Measurements from ENCODE around the gene LSAMP.
"Not testable (repeated sequence)": the region's sequence is repeated elsewhere in the genome, so short reads cannot be mapped to it uniquely, and the experiment has no call there.

LSAMP gene

DNA sequence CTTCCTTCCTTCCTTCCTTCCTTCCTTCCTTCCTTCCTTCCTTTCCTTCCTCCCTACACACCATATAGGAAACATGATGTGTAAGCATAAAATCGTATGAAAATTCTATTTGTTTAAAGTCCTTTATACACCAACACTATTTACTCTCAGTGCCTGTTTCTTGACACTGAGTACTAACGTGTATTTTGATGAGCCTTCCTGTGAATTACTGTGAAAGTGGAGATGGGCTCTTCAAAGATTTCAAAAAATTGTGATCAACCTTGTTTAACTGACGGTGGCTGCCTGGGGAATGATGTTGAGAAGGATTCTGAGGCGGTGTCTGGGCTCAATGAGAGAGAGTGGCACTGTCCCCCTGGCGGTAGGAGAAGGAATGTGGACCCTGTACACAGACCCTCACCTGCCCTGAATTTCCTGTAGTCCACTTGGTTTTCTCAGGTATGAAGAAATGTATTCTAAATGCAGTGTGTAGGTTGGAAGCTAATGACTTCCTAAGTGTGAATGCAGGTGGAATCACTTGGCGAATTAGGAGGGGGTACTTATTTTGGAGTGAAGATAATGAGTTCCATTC, 584.0 kb downstream of the LSAMP start:
- DNase-seq = no peak

DNA sequence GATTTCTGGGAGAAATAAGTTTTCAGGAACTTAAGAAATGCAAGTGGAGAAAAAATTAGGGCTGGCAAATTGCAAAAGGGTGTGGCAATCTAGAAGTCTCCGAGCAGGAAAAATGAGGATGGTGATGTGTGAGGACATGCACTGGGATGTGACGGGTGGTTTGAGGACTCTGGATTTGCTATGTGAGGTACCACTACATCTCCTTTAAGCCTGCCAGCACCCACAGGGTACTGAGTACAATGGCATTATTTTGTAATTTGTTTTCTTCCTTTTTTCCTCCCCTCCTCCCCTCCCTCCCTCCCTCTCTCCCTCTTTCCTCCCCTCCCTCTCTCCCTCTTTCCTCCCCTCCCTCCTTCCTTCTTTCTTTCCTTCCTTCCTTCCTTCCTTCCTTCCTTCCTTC, 584.5 kb downstream of the LSAMP start:
- DNase-seq = no peak

DNA sequence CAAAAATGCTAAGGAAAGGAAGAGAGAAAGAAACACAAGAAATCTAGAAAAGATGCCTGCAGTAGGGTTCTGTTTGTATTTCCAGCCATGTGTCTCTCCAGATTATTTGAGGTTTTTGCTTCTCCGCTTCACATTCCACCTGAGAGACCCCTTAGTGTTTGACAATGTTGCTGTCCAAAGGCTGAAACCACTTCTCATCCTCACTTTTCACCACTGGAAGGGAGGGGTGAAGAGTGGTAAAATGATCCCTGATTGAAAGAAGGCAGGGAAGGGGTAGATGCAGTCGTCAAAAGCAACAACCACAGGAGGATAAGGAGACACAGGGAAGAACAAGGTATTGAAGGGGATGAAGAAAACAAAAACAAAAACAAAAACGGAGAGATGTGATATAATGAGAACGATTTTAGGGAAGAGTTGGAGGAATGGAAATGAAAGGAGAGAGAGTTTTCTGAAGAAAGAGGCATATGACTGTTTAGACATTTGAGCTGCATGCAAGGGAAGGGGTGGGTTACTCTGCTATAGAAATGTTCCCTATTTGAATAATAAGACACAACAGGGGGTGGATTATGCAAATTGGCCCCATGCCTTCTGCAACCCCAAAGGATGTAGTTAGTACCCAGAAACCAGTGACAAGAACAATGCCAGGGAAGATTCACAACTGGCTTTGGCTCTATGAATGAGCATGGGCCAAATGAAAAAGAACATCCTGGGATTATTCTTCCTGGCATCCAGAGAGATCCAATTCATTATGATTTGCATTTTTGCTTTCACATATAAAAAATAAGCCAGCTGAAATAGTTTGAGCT, 586.1 kb downstream of the LSAMP start:
- peak; percentile 61 to 73 for DNase-seq

DNA sequence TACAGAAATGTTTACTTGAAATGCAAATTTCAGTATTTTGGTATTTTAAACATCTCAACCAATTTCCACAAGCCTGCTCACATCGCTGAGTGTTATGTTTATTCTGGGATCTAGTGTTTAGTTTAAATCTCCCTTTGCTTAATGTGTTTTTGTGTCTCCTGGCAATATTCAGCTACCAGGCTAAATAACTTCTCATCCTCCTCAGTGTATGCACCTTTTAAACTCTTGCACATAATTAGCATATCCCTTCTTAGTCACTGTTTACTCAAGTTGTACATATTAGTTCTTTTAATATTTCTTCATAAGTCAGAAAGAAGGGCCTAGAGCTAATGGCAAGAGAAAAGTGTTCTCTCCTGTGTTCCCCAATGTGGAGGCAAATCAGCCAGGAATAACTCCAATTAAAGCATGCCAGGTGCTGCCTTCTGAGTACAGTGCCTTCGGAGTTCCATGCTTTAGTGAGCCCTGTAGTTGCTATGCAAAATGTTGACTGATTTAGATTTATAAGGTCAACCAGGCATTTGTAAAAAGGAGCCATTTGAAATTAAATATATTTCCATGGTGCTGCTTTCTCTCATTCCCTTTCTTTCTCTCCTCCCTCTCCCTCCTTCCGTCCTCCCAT, 587.7 kb downstream of the LSAMP start:
- peak; percentile 71 to 82 for DNase-seq

DNA sequence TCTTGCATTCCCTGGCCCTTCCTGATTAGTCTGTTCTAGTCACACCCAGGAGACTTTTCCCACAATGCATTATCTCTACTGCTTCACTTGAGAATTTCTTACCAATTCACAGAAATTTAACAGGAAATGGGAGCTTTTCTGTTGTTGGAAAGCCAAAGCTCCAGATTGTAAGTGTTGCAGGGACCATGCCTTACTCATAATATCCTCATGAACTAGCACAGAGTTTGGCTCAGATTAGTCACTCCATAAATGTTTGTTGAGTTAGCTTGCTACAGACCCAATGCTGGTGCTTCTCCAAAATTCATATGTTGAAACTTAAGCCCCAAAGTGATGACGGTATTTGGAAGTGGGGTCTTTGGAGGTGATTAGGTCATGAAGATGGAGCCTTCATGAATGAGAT, 589.4 kb downstream of the LSAMP start:
- no peak for DNase-seq

DNA sequence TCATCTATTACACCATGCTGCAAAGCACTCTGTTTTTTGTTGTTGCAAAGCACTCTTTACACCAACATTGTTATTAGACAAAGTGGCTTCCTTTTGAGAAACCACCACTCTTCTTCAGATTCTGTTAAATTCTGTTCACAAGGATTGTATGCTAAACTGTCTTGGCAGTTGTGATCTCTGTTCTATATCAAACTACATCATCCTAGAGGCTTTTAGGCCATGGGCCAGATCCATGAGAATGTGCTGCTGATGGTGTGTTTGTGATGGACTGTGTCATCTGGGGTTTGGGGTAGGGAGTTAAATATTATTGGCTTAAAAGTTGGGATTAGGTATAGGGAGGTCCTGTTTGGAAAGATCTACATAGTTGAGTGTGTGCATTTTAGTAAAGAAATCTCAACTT, 592.2 kb downstream of the LSAMP start:
- DNase-seq = no peak

DNA sequence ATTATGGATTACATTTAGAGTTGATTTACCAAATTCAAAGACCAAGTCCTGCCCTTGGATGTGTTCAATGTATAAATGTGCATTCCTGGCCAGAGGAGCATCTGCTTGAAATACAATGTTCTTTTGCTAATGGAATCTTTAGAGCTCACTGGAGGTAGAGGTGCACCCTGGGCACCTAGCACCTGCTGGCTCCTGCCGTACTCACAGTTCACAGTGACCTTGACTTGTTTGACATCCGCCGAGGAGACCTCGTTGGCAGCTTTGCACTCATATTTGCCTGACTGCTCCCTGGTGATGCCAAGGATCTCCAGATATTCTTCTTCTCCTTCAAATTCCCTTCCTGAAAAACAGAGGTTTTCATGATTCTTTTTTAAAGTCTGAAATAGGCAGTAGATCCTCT, 593.0 kb downstream of the LSAMP start:
- DNase-seq = no peak

DNA sequence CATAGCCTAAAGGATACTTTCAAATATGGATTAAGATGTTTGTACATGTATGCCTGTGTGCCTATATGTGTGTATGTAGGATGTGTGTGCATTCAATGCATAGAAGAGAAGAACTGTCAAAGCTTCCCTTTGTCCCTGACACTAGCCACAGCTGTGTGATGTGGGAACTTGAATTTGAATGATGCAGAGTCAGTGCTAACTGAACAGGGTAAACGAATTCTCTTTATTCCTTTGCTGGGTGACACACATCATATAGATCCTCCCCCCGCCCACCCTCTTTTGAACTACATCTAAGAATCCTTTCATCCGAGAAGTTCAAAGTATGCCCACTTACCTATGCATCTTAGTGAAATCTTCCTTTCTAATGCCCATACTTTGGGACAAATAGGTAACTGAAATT, 593.7 kb downstream of the LSAMP start:
- DNase-seq = no peak

DNA sequence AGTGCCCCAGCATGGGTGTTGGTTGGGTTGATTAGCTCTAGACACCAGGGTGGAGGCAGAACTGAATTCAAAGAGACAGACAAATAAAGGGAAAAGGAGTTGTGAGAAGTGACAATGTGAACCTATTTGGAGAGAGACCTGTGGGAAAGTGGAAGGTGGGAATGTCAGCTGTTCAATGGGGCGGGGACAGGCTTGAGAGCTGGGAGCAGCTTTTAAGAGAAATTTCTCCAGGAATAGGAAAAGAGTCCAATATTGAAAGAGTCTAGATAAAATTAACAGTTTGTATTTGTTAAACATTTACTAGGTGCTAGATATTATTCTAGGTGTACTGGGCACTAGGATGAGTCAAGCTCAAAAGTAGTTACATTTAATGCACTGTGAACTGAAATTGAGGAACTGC, 596.6 kb downstream of the LSAMP start:
- DNase-seq = no peak

DNA sequence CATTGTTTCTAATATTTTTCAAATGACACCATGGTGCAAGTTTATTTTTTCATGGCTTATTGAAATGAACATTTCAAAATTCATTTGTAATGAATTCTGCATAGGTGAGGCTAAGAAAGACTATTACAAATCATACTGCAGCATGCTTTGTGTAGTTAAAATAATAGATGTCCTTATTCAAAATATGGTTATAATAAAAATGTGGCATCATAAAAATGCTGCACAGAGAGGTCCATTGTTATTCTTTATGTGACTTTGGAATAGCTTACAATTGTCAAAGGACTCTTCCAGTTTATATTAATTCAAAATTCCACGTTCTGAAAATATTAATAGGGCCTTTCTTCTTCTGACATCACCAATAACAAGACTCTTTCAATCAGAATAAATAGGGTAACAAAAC, 599.3 kb downstream of the LSAMP start:
- DNase-seq = no peak

DNA sequence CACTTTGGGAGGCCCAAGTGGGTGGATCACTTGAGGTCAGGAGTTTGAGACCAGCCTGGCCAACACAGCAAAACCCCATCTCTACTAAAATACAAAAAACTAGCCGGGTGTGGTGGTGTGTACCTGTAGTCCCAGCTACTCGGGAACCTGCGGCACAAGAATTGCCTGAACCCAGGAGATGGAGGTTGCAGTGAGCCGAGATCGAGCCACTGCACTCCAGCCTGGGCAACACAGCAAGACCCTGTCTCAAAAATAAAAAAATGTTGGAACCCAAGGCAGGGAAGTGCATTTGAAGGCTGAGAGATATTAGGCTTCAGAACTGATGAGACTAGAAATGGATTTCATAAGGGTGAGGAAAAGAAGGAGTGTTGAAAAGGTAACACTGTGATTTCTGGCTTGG, 600.6 kb downstream of the LSAMP start:
- not testable (repeated sequence) for DNase-seq

DNA sequence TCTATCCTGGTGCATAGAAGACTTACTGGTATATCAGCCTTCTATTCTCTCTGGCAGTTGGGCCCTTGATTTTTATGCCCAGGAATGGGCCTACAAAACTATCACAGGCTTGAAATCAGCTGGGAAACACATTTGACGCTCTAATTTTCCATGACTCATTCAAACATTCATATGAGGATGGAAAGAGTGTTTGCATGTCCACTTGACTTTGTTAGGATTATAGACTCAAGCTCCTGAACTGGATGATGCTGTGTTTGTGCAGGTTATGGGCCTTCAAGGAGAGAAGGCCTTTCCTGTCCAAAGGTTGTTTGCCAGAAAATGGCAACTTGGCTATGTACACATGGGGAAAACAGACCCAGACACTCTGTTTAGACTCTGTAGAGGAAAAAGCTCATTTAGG, 602.1 kb downstream of the LSAMP start:
- DNase-seq = no peak

DNA sequence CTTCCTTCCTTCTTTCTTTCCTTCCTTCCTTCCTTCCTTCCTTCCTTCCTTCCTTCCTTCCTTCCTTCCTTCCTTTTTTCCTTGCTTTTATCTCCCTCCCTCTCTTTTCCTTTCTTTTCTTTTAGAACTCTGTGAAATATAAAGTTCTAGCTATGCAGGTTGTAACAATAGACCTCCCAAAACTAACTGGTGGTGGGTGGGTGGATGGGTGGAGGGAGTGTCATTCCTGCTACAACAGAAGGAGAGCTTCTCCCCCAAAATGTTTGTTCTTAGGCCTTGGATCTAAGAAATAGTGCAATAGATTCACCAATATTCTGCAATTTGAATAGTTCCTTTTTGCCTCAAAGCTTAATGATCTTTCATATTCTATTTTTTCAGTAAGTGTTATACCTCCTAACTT, 606.0 kb downstream of the LSAMP start:
- DNase-seq = no peak

DNA sequence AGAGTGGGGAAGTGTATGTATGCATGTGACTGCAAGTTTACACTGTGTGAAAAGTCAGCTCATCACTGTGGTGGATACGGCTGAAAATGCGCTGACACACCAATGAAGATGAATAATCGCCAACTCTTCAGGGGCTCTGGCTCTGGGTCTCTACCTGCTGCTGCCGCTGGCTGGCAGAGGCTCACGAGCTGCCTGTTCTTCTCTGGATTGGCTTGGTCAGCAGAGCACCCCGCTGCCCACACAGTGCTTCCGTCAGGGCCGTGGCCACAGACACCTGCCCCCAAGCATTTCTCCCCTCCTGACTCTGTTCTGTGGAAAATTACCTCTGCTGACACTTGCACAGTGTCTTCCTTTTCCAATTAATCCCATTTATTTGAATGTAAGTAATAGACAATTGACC, 606.5 kb downstream of the LSAMP start:
- no peak for DNase-seq

DNA sequence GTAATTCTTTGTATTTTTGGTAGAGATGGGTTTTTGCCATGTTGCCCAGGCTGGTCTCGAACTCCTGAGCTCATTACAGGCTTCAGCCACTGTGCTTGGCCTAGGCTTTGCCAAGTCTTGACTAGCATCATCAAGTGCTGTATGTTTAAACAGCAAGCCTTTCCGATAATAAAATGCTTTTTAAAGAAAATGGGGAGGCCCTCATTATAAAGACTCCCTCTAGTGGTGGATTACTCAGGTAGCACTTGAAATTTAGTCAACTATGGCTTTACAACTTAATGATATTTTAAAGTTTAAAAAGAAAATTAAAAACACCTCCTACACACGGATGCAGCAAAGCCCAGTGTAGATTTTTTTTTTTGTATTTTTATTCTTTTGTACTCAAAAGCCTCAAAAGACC, 608.3 kb downstream of the LSAMP start:
- DNase-seq = peak in 1 of 2 experiments; percentile 27

DNA sequence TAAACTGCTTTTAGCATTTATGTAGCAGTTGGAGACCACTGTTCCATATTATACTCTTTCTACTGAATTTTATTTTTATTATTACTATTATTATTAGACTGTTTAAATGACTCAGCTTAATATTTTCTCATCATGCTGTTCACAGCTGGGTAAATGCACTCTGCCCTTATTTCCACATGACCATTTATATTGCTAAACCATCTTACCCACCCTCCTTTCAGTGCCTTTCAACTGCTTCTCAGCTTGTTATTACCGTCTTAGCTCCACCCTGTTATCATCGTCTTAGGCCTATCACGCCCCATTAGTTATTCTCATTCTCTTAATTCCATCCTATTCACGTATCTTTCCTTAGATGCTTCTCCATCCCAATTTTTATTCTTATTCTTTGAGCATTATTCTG, 609.3 kb downstream of the LSAMP start:
- DNase-seq = no peak

DNA sequence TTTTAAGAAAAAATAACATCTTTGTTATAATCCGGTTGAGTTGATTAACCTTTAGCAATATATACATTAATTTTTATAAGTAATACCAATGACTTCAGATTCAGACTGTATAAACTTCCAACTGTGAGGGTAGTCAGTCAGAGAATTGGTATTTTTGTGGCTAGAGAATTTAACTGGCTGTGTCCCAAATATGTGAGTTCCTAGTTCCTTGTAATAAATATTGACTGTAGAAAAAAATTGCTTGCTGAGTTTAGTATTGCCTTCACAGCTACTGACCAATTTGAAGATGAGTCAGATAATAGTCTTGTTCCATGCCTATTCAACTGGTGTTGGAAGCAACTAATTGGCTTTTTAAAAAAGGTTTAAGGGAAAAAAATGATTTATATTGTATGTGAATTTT, 611.2 kb downstream of the LSAMP start:
- DNase-seq = no peak

DNA sequence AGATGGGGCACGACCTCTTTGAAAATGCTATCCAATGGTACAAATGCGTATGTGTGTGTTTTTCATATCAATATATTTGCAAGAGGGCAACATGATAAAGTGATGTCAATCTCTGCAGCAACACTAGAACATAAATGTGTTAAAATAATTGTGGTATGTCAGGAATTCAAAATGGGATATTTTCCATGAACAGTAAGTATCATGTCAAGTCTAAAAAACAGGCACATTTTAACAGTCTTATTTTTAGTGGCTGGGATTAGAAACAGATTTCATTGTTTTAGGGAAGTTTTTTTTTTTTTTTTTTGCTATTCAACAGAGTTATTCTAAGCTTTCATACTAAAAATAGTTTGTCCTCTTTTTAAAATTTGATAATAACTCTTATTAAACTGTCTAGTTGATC, 612.2 kb downstream of the LSAMP start:
- DNase-seq = no peak

DNA sequence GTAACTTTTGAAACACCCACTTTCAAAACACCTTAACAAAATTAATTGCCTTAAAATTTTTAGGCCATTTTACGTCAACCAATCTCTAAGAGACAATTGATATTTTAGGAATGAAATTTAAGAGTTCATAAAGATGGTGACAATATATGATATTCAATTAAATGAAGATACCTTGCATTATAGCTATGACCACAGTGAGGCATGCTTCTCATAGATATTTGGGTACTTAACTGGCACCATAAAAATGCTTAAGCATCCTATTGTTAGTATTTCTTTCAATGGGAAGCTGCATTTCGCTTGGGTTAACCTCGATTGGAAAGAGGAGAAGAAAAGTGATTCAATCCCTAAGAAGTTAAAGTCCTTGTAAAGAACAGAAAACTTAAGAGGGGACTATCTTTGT, 613.0 kb downstream of the LSAMP start:
- DNase-seq = no peak

DNA sequence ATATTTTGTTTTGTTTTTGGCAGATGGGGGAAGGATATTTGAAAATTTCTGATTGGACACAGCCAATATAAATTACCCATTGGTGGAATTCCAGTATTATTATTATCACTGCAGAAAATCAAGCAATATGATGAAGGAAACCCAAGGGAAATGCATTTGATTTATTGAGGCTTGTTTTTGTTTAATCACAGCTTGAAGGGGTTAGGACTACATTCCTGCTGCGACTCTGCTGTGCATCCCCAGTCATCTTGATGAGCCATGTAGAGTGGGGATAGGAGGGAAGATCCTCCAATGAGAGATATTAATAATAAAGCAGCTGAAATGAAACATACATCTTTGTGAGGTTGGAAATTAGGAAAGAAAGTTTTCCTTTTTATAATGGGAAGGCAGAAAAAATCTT, 613.4 kb downstream of the LSAMP start:
- DNase-seq = no peak

DNA sequence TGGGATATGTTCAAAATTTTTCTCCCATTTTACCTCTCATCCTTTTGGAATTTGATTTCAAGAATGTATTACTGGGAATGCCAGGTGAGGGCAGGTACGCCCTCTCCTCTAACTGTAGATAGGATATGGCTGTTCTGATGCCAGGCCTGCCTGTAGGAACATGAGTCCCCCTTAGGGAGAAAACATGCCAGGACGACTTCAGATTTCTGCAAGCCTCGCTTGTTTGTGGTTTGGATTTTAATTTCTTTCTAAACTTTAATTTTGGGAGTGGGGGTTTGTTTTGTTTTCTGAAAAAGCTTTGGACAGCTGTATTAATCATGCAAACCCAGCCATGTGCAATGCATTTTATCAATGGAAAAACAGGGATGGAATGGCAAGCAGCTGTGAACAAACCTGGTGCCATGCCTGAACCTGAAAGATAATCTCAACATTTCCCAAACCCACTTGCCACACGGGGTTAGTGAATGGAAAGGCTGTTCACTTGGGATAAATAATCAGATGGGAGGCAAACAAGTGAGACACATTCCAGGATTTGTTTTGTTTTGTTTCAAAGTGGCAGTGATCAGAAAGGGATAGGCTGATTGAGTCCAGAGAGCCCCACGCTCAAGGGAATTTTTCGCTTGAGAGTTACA, 614.4 kb downstream of the LSAMP start:
- DNase-seq = no peak

DNA sequence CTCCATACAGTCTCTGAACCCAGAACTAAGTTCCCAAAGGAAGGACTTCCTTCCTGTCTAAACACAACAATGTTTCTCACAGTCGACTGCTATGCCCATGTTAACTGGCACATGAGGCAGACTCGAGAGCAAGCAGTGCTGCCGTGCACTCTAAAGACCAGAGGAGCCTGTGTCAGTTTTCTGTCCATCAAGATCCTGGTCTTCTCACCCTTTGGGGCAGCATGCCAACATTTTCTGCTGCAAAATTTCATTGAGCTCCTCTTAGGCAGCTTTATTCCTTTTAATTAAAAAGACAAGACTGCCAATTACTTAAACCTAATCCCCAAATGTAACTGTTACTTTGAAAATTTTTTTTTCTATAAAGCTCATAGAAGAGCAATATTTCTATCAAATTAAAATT, 616.9 kb downstream of the LSAMP start:
- DNase-seq = no peak

DNA sequence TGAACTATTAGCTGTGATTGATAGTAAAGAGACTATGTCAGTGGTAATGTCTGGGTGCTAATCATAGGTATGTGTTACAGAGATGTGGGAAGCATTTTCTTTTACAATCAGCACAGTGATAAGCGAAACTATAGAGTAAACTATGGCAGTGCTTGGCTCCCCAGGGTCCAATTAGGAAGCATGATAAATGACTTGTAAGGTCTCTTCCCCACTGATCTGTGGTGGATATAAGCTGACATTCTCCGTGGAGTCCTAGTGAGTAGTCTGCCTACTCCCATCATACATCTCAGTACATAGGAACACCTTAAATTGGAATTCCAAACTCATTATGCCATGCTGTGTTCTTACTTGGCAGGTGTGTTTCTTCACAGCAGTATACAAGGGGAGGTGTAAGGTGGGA, 617.8 kb downstream of the LSAMP start:
- no peak for DNase-seq

DNA sequence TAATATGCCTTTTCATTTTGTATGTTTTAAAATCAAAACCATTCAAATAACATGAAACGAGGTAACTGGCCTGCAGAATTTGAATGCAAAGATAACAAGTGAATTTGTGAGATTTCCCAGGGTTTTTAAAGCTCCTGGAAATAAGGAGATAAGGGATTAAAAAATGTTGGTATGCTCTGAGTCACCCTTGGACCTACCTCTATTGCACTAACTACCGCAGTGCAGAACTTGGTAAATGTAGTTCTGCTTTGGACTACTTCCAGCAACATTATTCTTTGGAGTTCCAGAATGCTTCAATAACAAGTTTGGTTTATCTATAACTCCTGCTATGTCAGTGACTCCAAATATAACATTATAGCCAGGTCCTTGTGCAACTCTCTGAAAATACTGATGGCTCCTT, 620.2 kb downstream of the LSAMP start:
- no peak for DNase-seq

All from NCI-H526 (cell line).